ENCODE data around the gene OR56A3.

OR56A3 gene

GRCh38 chr11:5932671-5933070, 9.4 kb upstream of the OR56A3 start:
- no peaks in the 10 kb centered on the region for H4K20me1 ChIP-seq (ENCODE audit: insufficient read depth, low read length)
- H3K36me3 ChIP-seq (ENCODE audit: insufficient read depth, low read length), result no peaks in the 10 kb centered on the region
- no peak overlapping the region for H2AFZ ChIP-seq (ENCODE audit: low read length)
- TF ChIP-seq EZH2 (IDR thresholded peaks at IDR 0.05; ENCODE audit: borderline replicate concordance, low read length) (no peak), CTCF (IDR thresholded peaks at IDR 0.05; ENCODE audit: low read length) (no peak)
- H3K27me3 ChIP-seq (ENCODE audit: insufficient read depth, low read length), result no peaks in the 10 kb centered on the region
- H3K9me3 ChIP-seq (ENCODE audit: low read length), result no peaks in the 10 kb centered on the region
- no peak overlapping the region for H3K27ac ChIP-seq (ENCODE audit: low read depth, low read length, poor library complexity, severe bottlenecking)
- H3K4me2 ChIP-seq (ENCODE audit: low read length), result no peak overlapping the region
- no peaks in the 10 kb centered on the region for H3K9me2 ChIP-seq (ENCODE audit: low read depth, low read length)
- H3K4me1 ChIP-seq (ENCODE audit: insufficient read depth, low read length, severe bottlenecking), result no peaks in the 10 kb centered on the region
- H3K4me3 ChIP-seq (ENCODE audit: low read depth, low read length, poor library complexity, severe bottlenecking), result no peak overlapping the region
- H3K79me2 ChIP-seq (ENCODE audit: insufficient read depth, low read length), result no peaks in the 10 kb centered on the region
- no peaks in the 10 kb centered on the region for H3F3A ChIP-seq (ENCODE audit: insufficient read depth, low read length)
- H3K9ac ChIP-seq (ENCODE audit: low read length), result no peak overlapping the region

GRCh38 chr11:5933116-5933515, 8.9 kb upstream of the OR56A3 start:
- Histone ChIP-seq H3K79me2 (ENCODE audit: insufficient read depth, low read length) (no peaks in the 10 kb centered on the region), H3K9me3 (ENCODE audit: low read length) (no peaks in the 10 kb centered on the region), H3K4me1 (ENCODE audit: insufficient read depth, low read length, severe bottlenecking) (no peaks in the 10 kb centered on the region), H3K9ac (ENCODE audit: low read length) (no peak overlapping the region), H3K4me3 (ENCODE audit: low read depth, low read length, poor library complexity, severe bottlenecking) (no peak overlapping the region), H3F3A (ENCODE audit: insufficient read depth, low read length) (no peaks in the 10 kb centered on the region), H4K20me1 (ENCODE audit: insufficient read depth, low read length) (no peaks in the 10 kb centered on the region), H3K36me3 (ENCODE audit: insufficient read depth, low read length) (no peaks in the 10 kb centered on the region), H2AFZ (ENCODE audit: low read length) (no peak overlapping the region), H3K27me3 (ENCODE audit: insufficient read depth, low read length) (no peaks in the 10 kb centered on the region), H3K27ac (ENCODE audit: low read depth, low read length, poor library complexity, severe bottlenecking) (no peak overlapping the region), H3K4me2 (ENCODE audit: low read length) (no peak overlapping the region), H3K9me2 (ENCODE audit: low read depth, low read length) (no peaks in the 10 kb centered on the region)
- TF ChIP-seq CTCF (IDR thresholded peaks at IDR 0.05; ENCODE audit: low read length) (no peak), EZH2 (IDR thresholded peaks at IDR 0.05; ENCODE audit: borderline replicate concordance, low read length) (no peak)

GRCh38 chr11:5937868-5938602, 4.0 kb upstream of the OR56A3 start:
- Histone ChIP-seq H3K9ac (ENCODE audit: low read length) (no peak overlapping the region), H3K4me2 (ENCODE audit: low read length) (no peak overlapping the region), H3K36me3 (ENCODE audit: insufficient read depth, low read length) (no peaks in the 10 kb centered on the region), H3K27ac (ENCODE audit: low read depth, low read length, poor library complexity, severe bottlenecking) (no peak overlapping the region), H4K20me1 (ENCODE audit: insufficient read depth, low read length) (no peaks in the 10 kb centered on the region), H3K4me3 (ENCODE audit: low read depth, low read length, poor library complexity, severe bottlenecking) (no peak overlapping the region), H3K4me1 (ENCODE audit: insufficient read depth, low read length, severe bottlenecking) (no peaks in the 10 kb centered on the region), H3K9me3 (ENCODE audit: low read length) (no peaks in the 10 kb centered on the region), H2AFZ (ENCODE audit: low read length) (no peak overlapping the region), H3K27me3 (ENCODE audit: insufficient read depth, low read length) (no peaks in the 10 kb centered on the region), H3K79me2 (ENCODE audit: insufficient read depth, low read length) (no peaks in the 10 kb centered on the region), H3K9me2 (ENCODE audit: low read depth, low read length) (no peaks in the 10 kb centered on the region), H3F3A (ENCODE audit: insufficient read depth, low read length) (no peaks in the 10 kb centered on the region)
- TF ChIP-seq EZH2 (IDR thresholded peaks at IDR 0.05; ENCODE audit: borderline replicate concordance, low read length), result no peak

GRCh38 chr11:5938603-5938965, 3.5 kb upstream of the OR56A3 start:
- Histone ChIP-seq H3K36me3 (ENCODE audit: insufficient read depth, low read length) (no peaks in the 10 kb centered on the region), H3F3A (ENCODE audit: insufficient read depth, low read length) (no peaks in the 10 kb centered on the region), H3K27me3 (ENCODE audit: insufficient read depth, low read length) (no peaks in the 10 kb centered on the region), H3K4me2 (ENCODE audit: low read length) (no peak overlapping the region), H3K9me3 (ENCODE audit: low read length) (no peaks in the 10 kb centered on the region), H3K9ac (ENCODE audit: low read length) (no peak overlapping the region), H3K79me2 (ENCODE audit: insufficient read depth, low read length) (no peaks in the 10 kb centered on the region), H2AFZ (ENCODE audit: low read length) (no peak overlapping the region), H4K20me1 (ENCODE audit: insufficient read depth, low read length) (no peaks in the 10 kb centered on the region), H3K4me1 (ENCODE audit: insufficient read depth, low read length, severe bottlenecking) (no peaks in the 10 kb centered on the region), H3K4me3 (ENCODE audit: low read depth, low read length, poor library complexity, severe bottlenecking) (no peak overlapping the region), H3K27ac (ENCODE audit: low read depth, low read length, poor library complexity, severe bottlenecking) (no peak overlapping the region), H3K9me2 (ENCODE audit: low read depth, low read length) (no peaks in the 10 kb centered on the region)
- no peak for TF ChIP-seq CTCF (IDR thresholded peaks at IDR 0.05; ENCODE audit: low read length)
- TF ChIP-seq EZH2 (IDR thresholded peaks at IDR 0.05; ENCODE audit: borderline replicate concordance, low read length), result no peak
